Mesothelial cell of epicardium (in vitro differentiated cells): ENCODE data around the gene RIN3. TPM values are rescaled to one million over a fixed set of nuclear protein-coding genes. Genes with fewer than 3 reads are reported as not detected.

Experiments used
- DNase-seq, 2 experiments: peaks; one replicate each; pipeline ENCODE4 v3.0.0; 2021; ENCODE audit warnings: low spot score in 2 of 2; ENCODE audit not compliant: unreplicated experiment in 2 of 2
- H3K27ac Mint-ChIP-seq: 2 replicates; pipeline ENCODE4 v1.8.0; 2021; ENCODE audit warnings: mixed read lengths
- H3K27me3 Mint-ChIP-seq: 2 replicates; pipeline ENCODE4 v1.8.0; 2021; ENCODE audit warnings: low read depth, mixed read lengths
- H3K36me3 Mint-ChIP-seq: 2 replicates; pipeline ENCODE4 v1.8.0; 2021; ENCODE audit warnings: mixed read lengths
- H3K4me1 Mint-ChIP-seq: 2 replicates; pipeline ENCODE4 v1.8.0; 2021; ENCODE audit warnings: mixed read lengths
- H3K4me3 Mint-ChIP-seq: 2 replicates; pipeline ENCODE4 v1.8.0; 2021; ENCODE audit warnings: mild to moderate bottlenecking, moderate library complexity, mixed read lengths
- H3K9me3 Mint-ChIP-seq: 2 replicates; pipeline ENCODE4 v1.8.0; 2021; ENCODE audit warnings: mixed read lengths
- CTCF ChIP-seq: fragments of 200-600 bp; sonication (generic); IDR thresholded peaks from one replicate; pipeline ENCODE4 v1.5.0; 2021; ENCODE audit warnings: antibody characterized with exemption; ENCODE audit not compliant: unreplicated experiment
- total RNA-seq: library from RNA; stranded (reverse); gene quantifications from 3 replicates; pipeline ENCODE4 v1.2.1, GENCODE V29; 2021

RIN3 gene
- total RNA-seq, 1 donor from 2014 or later: 19.9 TPM

- H3K4me1 Mint-ChIP-seq: peaks cover 10% of the 10 kb centered on the region
- H3K27ac Mint-ChIP-seq: no peak overlapping the region
- no peak overlapping the region for H3K4me3 Mint-ChIP-seq
- peaks cover 27% of the 10 kb centered on the region for H3K36me3 Mint-ChIP-seq
- TF ChIP-seq CTCF: no peak
- H3K27me3 Mint-ChIP-seq: no peaks in the 10 kb centered on the region
- DNase-seq: no peak
- H3K9me3 Mint-ChIP-seq: no peaks in the 10 kb centered on the region
These were observed 191.2 kb downstream of the RIN3 start for GRCh38 chr14:92704821-92705220.

GRCh38 chr14:92706386-92706785 lies 192.8 kb downstream of the RIN3 start:
- Mint-ChIP-seq H3K27me3 (no peaks in the 10 kb centered on the region), H3K4me1 (peaks cover 10% of the 10 kb centered on the region), H3K9me3 (no peaks in the 10 kb centered on the region), H3K27ac (no peak overlapping the region), H3K36me3 (peaks cover 34% of the 10 kb centered on the region), H3K4me3 (no peak overlapping the region)
- no peak for TF ChIP-seq CTCF
- no peak for DNase-seq

GRCh38 chr14:92709340-92710000 lies 195.9 kb downstream of the RIN3 start:
- DNase-seq: no peak
- Mint-ChIP-seq H3K4me3 (no peak overlapping the region), H3K9me3 (no peaks in the 10 kb centered on the region), H3K27me3 (no peaks in the 10 kb centered on the region), H3K36me3 (peaks cover 29% of the 10 kb centered on the region), H3K27ac (peak overlapping the region; percentile 80), H3K4me1 (peaks cover 10% of the 10 kb centered on the region)
- TF ChIP-seq CTCF: no peak

- H3K27me3 Mint-ChIP-seq: no peaks in the 10 kb centered on the region
- H3K36me3 Mint-ChIP-seq: peaks cover 24% of the 10 kb centered on the region
- H3K27ac Mint-ChIP-seq: no peak overlapping the region
- DNase-seq: no peak
- no peak overlapping the region for H3K4me3 Mint-ChIP-seq
- no peaks in the 10 kb centered on the region for H3K9me3 Mint-ChIP-seq
- no peak for TF ChIP-seq CTCF
- H3K4me1 Mint-ChIP-seq: peaks cover 10% of the 10 kb centered on the region
These were observed 196.4 kb downstream of the RIN3 start for GRCh38 chr14:92710001-92710341.

GRCh38 chr14:92711976-92712653 lies 198.5 kb downstream of the RIN3 start:
- Mint-ChIP-seq H3K36me3 (peaks cover 13% of the 10 kb centered on the region), H3K27me3 (no peaks in the 10 kb centered on the region), H3K4me1 (peaks cover 10% of the 10 kb centered on the region), H3K4me3 (no peak overlapping the region), H3K27ac (no peak overlapping the region), H3K9me3 (no peaks in the 10 kb centered on the region)
- no peak for DNase-seq
- TF ChIP-seq CTCF: no peak
